B cell (primary cell): ENCODE data around the gene SH3RF1. TPM values are rescaled to one million over a fixed set of nuclear protein-coding genes. Genes with fewer than 3 reads are reported as not detected.

Experiments used
- ATAC-seq: fragments of 200-7000 bp; cut with Tn5 transposase; one replicate; pipeline ENCODE4 v1.10.0; 2021; ENCODE audit warnings: low read depth, mild to moderate bottlenecking, moderate number of reproducible peaks, moderate library complexity
- CTCF ChIA-PET: fragments of 350-600 bp; sonication (Branson Sonifier 250); formaldehyde crosslinking; loops from one replicate; lab custom pipeline; 2021; ENCODE audit warnings: antibody characterized with exemption, inconsistent platforms; lab: Charles Lee
- POLR2A ChIA-PET: fragments of 350-600 bp; sonication (Branson Sonifier 250); formaldehyde crosslinking; loops from one replicate; lab custom pipeline; 2021; ENCODE audit warnings: antibody characterized with exemption; lab: Charles Lee
- DNase-seq: peaks from one replicate; pipeline ENCODE4 v3.0.0; 2013
- H2AFZ ChIP-seq: 2 replicates; pipeline ENCODE4 v1.6.1; 2012; ENCODE audit warnings: mild to moderate bottlenecking, low read depth, low read length; ENCODE audit not compliant: insufficient read depth, poor library complexity, severe bottlenecking
- H3K27ac ChIP-seq, 2 donors: 1 replicate in 1 of 2; 2 replicates in 1 of 2; pipeline ENCODE4 v1.5.1; 2012 to 2013; ENCODE audit warnings: low read length in 2 of 2, mild to moderate bottlenecking in 2 of 2, moderate library complexity in 1 of 2
- H3K27me3 ChIP-seq, 4 experiments: fragments of 200-600 bp in 1 of 4; sonication (generic) in 1 of 4; replicated peaks in 1 of 4; 1 replicate in 2 of 4; 2 replicates in 2 of 4; pipeline versions ENCODE4 v1.6.1 to v1.7.0; 2013 to 2016; ENCODE audit warnings: low read length in 3 of 4, mild to moderate bottlenecking in 2 of 4, mixed read lengths in 1 of 4, moderate library complexity in 1 of 4; ENCODE audit not compliant: insufficient read depth in 4 of 4, control insufficient read depth in 3 of 4; ENCODE audit errors: control extremely low read depth in 1 of 4
- H3K36me3 ChIP-seq, 2 experiments: replicated peaks in 1 of 2; 1 replicate in 1 of 2; 2 replicates in 1 of 2; pipeline versions ENCODE4 v1.6.1 to v1.7.1; 2013; ENCODE audit warnings: low read length in 1 of 2; ENCODE audit not compliant: insufficient read depth in 2 of 2, control insufficient read depth in 1 of 2; ENCODE audit errors: control extremely low read depth in 1 of 2, extremely low read depth in 1 of 2
- H3K4me1 ChIP-seq, 2 donors: fragments of 200-600 bp in 1 of 2; sonication (generic) in 1 of 2; 1 replicate in 1 of 2; 2 replicates in 1 of 2; pipeline versions ENCODE4 v1.5.1 to v1.6.1; 2013 to 2017; ENCODE audit warnings: low read length in 2 of 2; ENCODE audit not compliant: control insufficient read depth in 2 of 2, insufficient read depth in 2 of 2
- H3K4me2 ChIP-seq: replicated peaks from 2 replicates; pipeline ENCODE3; 2012; ENCODE audit warnings: mild to moderate bottlenecking, low read depth, low read length; ENCODE audit not compliant: poor library complexity, severe bottlenecking
- H3K4me3 ChIP-seq, 5 experiments: fragments of 200-600 bp in 1 of 5; sonication (generic) in 1 of 5; 1 replicate in 3 of 5; 2 replicates in 2 of 5; pipeline versions ENCODE4 v1.5.1 to v1.7.0; 2011 to 2016; ENCODE audit warnings: low read length in 4 of 5, mild to moderate bottlenecking in 4 of 5, low read depth in 2 of 5, control low read depth in 1 of 5, moderate library complexity in 1 of 5; ENCODE audit not compliant: insufficient read depth in 1 of 5; ENCODE audit errors: control extremely low read depth in 1 of 5, extremely low read depth in 1 of 5
- H3K79me2 ChIP-seq: fragments of 200-600 bp; sonication (generic); one replicate; pipeline ENCODE4 v1.6.0; 2016; ENCODE audit warnings: low read length; ENCODE audit not compliant: control insufficient read depth, insufficient read depth
- H3K9ac ChIP-seq: fragments of 200-600 bp; sonication (generic); 2 replicates; pipeline ENCODE4 v1.6.1; 2017; ENCODE audit warnings: mild to moderate bottlenecking, low read length, moderate library complexity
- H3K9me3 ChIP-seq, 3 donors: one replicate each; pipeline versions ENCODE4 v1.6.1 to v1.7.1; 2013; ENCODE audit warnings: low read length in 2 of 3; ENCODE audit not compliant: control insufficient read depth in 2 of 3, insufficient read depth in 1 of 3; ENCODE audit errors: control extremely low read depth in 1 of 3
- H4K20me1 ChIP-seq: 2 replicates; pipeline ENCODE4 v1.6.0; 2012; ENCODE audit warnings: mild to moderate bottlenecking, low read length; ENCODE audit not compliant: insufficient read depth, control insufficient read depth, poor library complexity, severe bottlenecking
- H3K27ac Mint-ChIP-seq: one replicate; pipeline ENCODE4 v1.8.0; 2021; ENCODE audit warnings: mixed read lengths
- H3K27me3 Mint-ChIP-seq: one replicate; pipeline ENCODE4 v1.8.0; 2021; ENCODE audit warnings: mixed read lengths
- H3K4me1 Mint-ChIP-seq: one replicate; pipeline ENCODE4 v1.8.0; 2021; ENCODE audit warnings: mixed read lengths
- H3K4me3 Mint-ChIP-seq: one replicate; pipeline ENCODE4 v1.8.0; 2021; ENCODE audit warnings: mixed read lengths
- H3K9me3 Mint-ChIP-seq: one replicate; pipeline ENCODE4 v1.8.0; 2022; ENCODE audit warnings: mixed read lengths; ENCODE audit not compliant: insufficient read depth
- EZH2 ChIP-seq: IDR thresholded peaks from 2 replicates; pipeline ENCODE4 v1.6.1; 2012; ENCODE audit warnings: borderline replicate concordance, low read depth, mild to moderate bottlenecking, moderate library complexity, low read length; ENCODE audit not compliant: insufficient read depth, poor library complexity, severe bottlenecking
- WGBS: methylation state at CpG from one replicate; pipeline ENCODE4 v1.1.5; 2013; ENCODE audit warnings: missing lambda C conversion rate; ENCODE audit not compliant: insufficient coverage; 5-methylcytosine and 5-hydroxymethylcytosine counted together
- intact Hi-C: fragments of 100-400 bp; cut with micrococcal nuclease; formaldehyde crosslinking; loops from one replicate; pipeline ENCODE4 v1.10.0; 2022
- polyA plus RNA-seq: library from polyadenylated mRNA; depleted of rRNA; stranded (reverse); fragments of >200 nt; gene quantifications from 2 replicates; pipeline ENCODE4 v1.2.3, GENCODE V29; 2012
- total RNA-seq, 2 donors: library from RNA; stranded (reverse); fragments of 120-200 nt in 1 of 2; gene quantifications; 1 replicate in 1 of 2; 2 replicates in 1 of 2; pipeline versions ENCODE4 v1.2.3 to v1.2.4, GENCODE V29; 2013 to 2022
- TF ChIP-seq, protein P1 (sequence below): fragments of 200-600 bp; IDR thresholded peaks from one replicate; pipeline ENCODE4 v1.8.0; 2022; ENCODE audit warnings: antibody characterized with exemption, mild to moderate bottlenecking

Gene SH3RF1
- total and polyA plus RNA-seq, 2 donors (not counting 1 experiment from before 2014, with no cell fraction given): 2.0 to 5.4 TPM

DNA sequence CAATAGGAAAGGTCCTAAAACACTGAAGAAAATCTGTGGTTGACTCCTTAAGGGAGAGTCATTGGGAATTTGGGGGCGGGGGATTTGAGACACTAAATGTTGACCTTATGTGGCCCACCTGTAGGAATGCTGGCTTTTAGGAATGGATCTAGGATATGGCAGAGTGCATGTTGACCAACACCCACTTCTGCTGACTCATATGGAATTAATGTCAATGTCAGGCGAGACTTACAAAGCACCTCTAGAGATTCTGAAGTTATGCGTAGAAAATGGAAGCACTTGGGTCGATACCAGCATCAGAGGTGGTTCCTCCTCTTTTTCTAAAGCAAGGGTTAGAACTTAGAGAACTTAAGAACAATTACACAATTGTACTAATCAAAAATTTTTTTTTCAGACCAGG lies 160.1 kb downstream of the SH3RF1 start:
- no peaks in the 10 kb centered on the region for H3K27me3 ChIP-seq
- no peaks in the 10 kb centered on the region for H3K36me3 ChIP-seq
- ATAC-seq (no peak), DNase-seq (no peak)
- no peaks in the 10 kb centered on the region for H3K9me3 ChIP-seq
- intact Hi-C loops: no loop called here
- Mint-ChIP-seq H3K27me3 (no peaks in the 10 kb centered on the region), H3K4me3 (no peak overlapping the region), H3K4me1 (no peaks in the 10 kb centered on the region), H3K27ac (no peak overlapping the region), H3K9me3 (no peaks in the 10 kb centered on the region)
- H3K79me2 ChIP-seq: no peaks in the 10 kb centered on the region
- no peak overlapping the region for H3K4me2 ChIP-seq
- H2AFZ ChIP-seq: no peak overlapping the region
- CTCF ChIA-PET: no interaction called here
- TF ChIP-seq EZH2: no peak
- TF ChIP-seq, protein P1, sequence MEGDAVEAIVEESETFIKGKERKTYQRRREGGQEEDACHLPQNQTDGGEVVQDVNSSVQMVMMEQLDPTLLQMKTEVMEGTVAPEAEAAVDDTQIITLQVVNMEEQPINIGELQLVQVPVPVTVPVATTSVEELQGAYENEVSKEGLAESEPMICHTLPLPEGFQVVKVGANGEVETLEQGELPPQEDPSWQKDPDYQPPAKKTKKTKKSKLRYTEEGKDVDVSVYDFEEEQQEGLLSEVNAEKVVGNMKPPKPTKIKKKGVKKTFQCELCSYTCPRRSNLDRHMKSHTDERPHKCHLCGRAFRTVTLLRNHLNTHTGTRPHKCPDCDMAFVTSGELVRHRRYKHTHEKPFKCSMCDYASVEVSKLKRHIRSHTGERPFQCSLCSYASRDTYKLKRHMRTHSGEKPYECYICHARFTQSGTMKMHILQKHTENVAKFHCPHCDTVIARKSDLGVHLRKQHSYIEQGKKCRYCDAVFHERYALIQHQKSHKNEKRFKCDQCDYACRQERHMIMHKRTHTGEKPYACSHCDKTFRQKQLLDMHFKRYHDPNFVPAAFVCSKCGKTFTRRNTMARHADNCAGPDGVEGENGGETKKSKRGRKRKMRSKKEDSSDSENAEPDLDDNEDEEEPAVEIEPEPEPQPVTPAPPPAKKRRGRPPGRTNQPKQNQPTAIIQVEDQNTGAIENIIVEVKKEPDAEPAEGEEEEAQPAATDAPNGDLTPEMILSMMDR: no peak
- no peaks in the 10 kb centered on the region for H3K4me1 ChIP-seq
- no peaks in the 10 kb centered on the region for H4K20me1 ChIP-seq
- H3K27ac ChIP-seq: no peak overlapping the region
- no peak overlapping the region for H3K4me3 ChIP-seq
- POLR2A ChIA-PET: no interaction called here
- H3K9ac ChIP-seq: no peak overlapping the region
- WGBS: 100% methylated on average over 2 of the region's 4 CpGs

DNA sequence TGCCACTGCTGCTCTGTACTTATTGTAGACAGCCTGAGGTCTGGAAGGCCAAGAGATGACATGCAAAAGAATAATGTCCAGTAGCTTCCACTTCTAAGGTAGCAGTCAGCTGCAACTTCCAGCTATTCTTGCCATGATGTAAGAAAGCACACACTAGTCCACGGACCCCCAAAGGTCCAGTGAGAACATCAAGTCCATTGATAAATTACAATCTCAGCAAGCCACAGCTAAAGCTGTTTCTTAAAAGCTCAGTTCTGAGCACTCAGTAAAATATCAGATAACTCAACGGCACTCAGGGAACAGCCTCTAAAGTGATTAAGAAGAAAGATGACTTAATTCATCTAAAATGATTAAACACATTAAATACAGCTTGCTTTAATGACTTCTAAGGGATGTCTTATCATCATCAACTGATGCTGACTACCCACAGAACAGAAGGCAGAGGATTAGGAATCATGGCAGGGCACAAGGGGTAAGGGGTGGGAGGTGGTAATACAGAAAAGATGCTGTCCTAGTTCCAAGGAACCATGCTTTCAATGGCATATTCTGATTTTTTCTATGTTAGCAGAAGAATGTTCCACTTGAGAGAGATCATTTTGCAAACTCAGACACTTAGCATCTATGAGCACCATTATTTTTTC lies 161.6 kb downstream of the SH3RF1 start:
- no peaks in the 10 kb centered on the region for H3K9me3 Mint-ChIP-seq
- ATAC-seq: no peak
- ChIA-PET POLR2A (no interaction called here), CTCF (interaction anchor here (0.7 kb wide), 1 partner anchor 161 kb away, joined by 3 read pairs; no protein-coding TSS in a partner anchor)
- Histone ChIP-seq H3K9me3 (no peaks in the 10 kb centered on the region), H2AFZ (no peak overlapping the region), H3K9ac (no peak overlapping the region), H3K4me2 (no peak overlapping the region), H3K4me3 (no peak overlapping the region), H3K27me3 (no peaks in the 10 kb centered on the region), H4K20me1 (no peaks in the 10 kb centered on the region), H3K79me2 (no peaks in the 10 kb centered on the region), H3K36me3 (no peaks in the 10 kb centered on the region), H3K4me1 (no peaks in the 10 kb centered on the region), H3K27ac (no peak overlapping the region)
- TF ChIP-seq, protein P1: no peak
- TF ChIP-seq EZH2: no peak
- H3K27ac Mint-ChIP-seq: no peak overlapping the region
- no peaks in the 10 kb centered on the region for H3K4me1 Mint-ChIP-seq
- intact Hi-C loops: no loop called here
- no peak for DNase-seq
- no peak overlapping the region for H3K4me3 Mint-ChIP-seq
- WGBS: no CpG with 5 or more reads among the region's 2 CpGs
- H3K27me3 Mint-ChIP-seq: no peaks in the 10 kb centered on the region
